Sigmoid colon (tissue), 7 donors: Measurements from ENCODE around the gene RHBG. TPM values are rescaled to one million over a fixed set of nuclear protein-coding genes. Genes with fewer than 3 reads are reported as not detected.

Source experiments
- DNase-seq: peaks from one replicate; pipeline ENCODE4 v3.0.0-alpha.2; 2019
- H3K27ac ChIP-seq, 4 donors: fragments of 200-600 bp; sonication (generic); one replicate each; pipeline ENCODE4 v1.5.1; 2016 to 2019; ENCODE audit warnings: mild to moderate bottlenecking in 1 of 4
- H3K27me3 ChIP-seq, 3 donors: fragments of 200-600 bp; sonication (generic); one replicate each; pipeline ENCODE4 v1.5.1; 2019; ENCODE audit warnings: mild to moderate bottlenecking in 1 of 3
- H3K36me3 ChIP-seq, 4 donors: fragments of 200-600 bp; sonication (generic); one replicate each; pipeline ENCODE4 v1.5.1; 2016 to 2019
- H3K4me1 ChIP-seq, 4 donors: fragments of 200-600 bp; sonication (generic); one replicate each; pipeline ENCODE4 v1.5.1; 2017 to 2019
- H3K4me3 ChIP-seq, 4 donors: fragments of 200-600 bp; sonication (generic); one replicate each; pipeline ENCODE4 v1.5.1; 2017 to 2019; ENCODE audit warnings: mild to moderate bottlenecking in 2 of 4, moderate library complexity in 1 of 4
- H3K9me3 ChIP-seq, 4 donors: fragments of 200-600 bp in 3 of 4; sonication (generic) in 3 of 4; one replicate each; pipeline versions ENCODE4 v1.5.1 to v1.6.1; 2013 to 2019
- CTCF ChIP-seq, 4 experiments: fragments of 450-650 bp in 3 of 4; fragments of 200-600 bp in 1 of 4; IDR thresholded peaks; one replicate each; pipeline ENCODE4 v1.5.1; 2016 to 2019; ENCODE audit warnings: antibody characterized with exemption in 4 of 4, mild to moderate bottlenecking in 3 of 4, moderate library complexity in 2 of 4
- EP300 ChIP-seq, 4 donors: sonication (generic); formaldehyde crosslinking; IDR thresholded peaks; one replicate each; pipeline ENCODE4 v1.6.1; 2017; ENCODE audit warnings: antibody characterized with exemption in 4 of 4
- POLR2A ChIP-seq, 2 donors: fragments of 450-650 bp; IDR thresholded peaks; one replicate each; pipeline ENCODE4 v1.6.1; 2016; ENCODE audit warnings: antibody characterized with exemption in 2 of 2, mild to moderate bottlenecking in 2 of 2, moderate library complexity in 2 of 2
- POLR2AphosphoS5 ChIP-seq, 4 donors: sonication (generic); formaldehyde crosslinking; IDR thresholded peaks; one replicate each; pipeline ENCODE4 v1.6.1; 2017; ENCODE audit warnings: antibody characterized with exemption in 4 of 4
- WGBS, 2 donors: extraction: QIAGEN DNeasy Blood & Tissue Kit; methylation state at CpG; one replicate each; pipeline ENCODE4 v1.1.7; 2013; 5-methylcytosine and 5-hydroxymethylcytosine counted together
- intact Hi-C: fragments of 100-400 bp; cut with DNase I; formaldehyde crosslinking; loops from one replicate; pipeline ENCODE4 v1.15.1; 2023
- polyA plus RNA-seq, 3 donors: library from polyadenylated mRNA; stranded (reverse); fragments of 200-250 nt; gene quantifications; one replicate each; pipeline ENCODE4 v1.2.3, GENCODE V29; 2013
- total RNA-seq, 4 donors: library from RNA; depleted of rRNA; stranded (reverse); fragments of >200 nt; gene quantifications; one replicate each; pipeline ENCODE4 v1.1.0, GENCODE V29; 2016
- donor health status: healthy with polysubstance abuse.
- donor health status: Bipolar disorder and iron deficiency.
- donor health status: healthy.

RHBG gene
- total and polyA plus RNA-seq, 7 donors, result not detected

GRCh38 chr1:156379420-156380165 is 10.6 kb downstream of the RHBG start:
- no peaks in the 10 kb centered on the region for H3K9me3 ChIP-seq
- TF ChIP-seq EP300 (IDR thresholded peaks at IDR 0.05) (no peak), POLR2AphosphoS5 (IDR thresholded peaks at IDR 0.05) (no peak), CTCF (IDR thresholded peaks at IDR 0.05) (no peak), POLR2A (IDR thresholded peaks at IDR 0.05) (no peak)
- no peaks in the 10 kb centered on the region for H3K27me3 ChIP-seq
- WGBS, 2 donors, result 14 to 48% methylated on average over 3 of the region's 3 CpGs
- H3K36me3 ChIP-seq, result no peaks in the 10 kb centered on the region
- intact Hi-C loops, result loop anchor here (10.0 kb wide), 1 partner anchor 155 kb away; no protein-coding TSS in a partner anchor
- no peak overlapping the region for H3K4me3 ChIP-seq
- no peaks in the 10 kb centered on the region for H3K4me1 ChIP-seq
- DNase-seq, result no peak
- H3K27ac ChIP-seq, result no peak overlapping the region

GRCh38 chr1:156382561-156382960 is 13.6 kb downstream of the RHBG start:
- no peak overlapping the region for H3K27ac ChIP-seq
- intact Hi-C loops, result loop anchor here (10.0 kb wide), 1 partner anchor 152 kb away; no protein-coding TSS in a partner anchor
- no peak for DNase-seq
- peaks cover 0 to 4% (median 4%) of the 10 kb centered on the region in 3 donors for H3K27me3 ChIP-seq
- TF ChIP-seq CTCF (IDR thresholded peaks at IDR 0.05) (no peak), POLR2AphosphoS5 (IDR thresholded peaks at IDR 0.05) (no peak), EP300 (IDR thresholded peaks at IDR 0.05) (no peak), POLR2A (IDR thresholded peaks at IDR 0.05) (no peak)
- no peak overlapping the region for H3K4me3 ChIP-seq
- no peaks in the 10 kb centered on the region for H3K36me3 ChIP-seq
- no peaks in the 10 kb centered on the region for H3K4me1 ChIP-seq
- WGBS, 2 donors, result 63 to 76% methylated on average over 7 of the region's 7 CpGs
- no peaks in the 10 kb centered on the region for H3K9me3 ChIP-seq

GRCh38 chr1:156383023-156383422 is 14.0 kb downstream of the RHBG start:
- Histone ChIP-seq H3K27ac (no peak overlapping the region), H3K9me3 (no peaks in the 10 kb centered on the region), H3K27me3 (peaks cover 2 to 9% (median 4%) of the 10 kb centered on the region in 3 donors), H3K4me1 (peaks cover 0 to 3% (median 1%) of the 10 kb centered on the region in 4 donors), H3K4me3 (no peak overlapping the region), H3K36me3 (no peaks in the 10 kb centered on the region)
- TF ChIP-seq POLR2A (IDR thresholded peaks at IDR 0.05) (no peak), EP300 (IDR thresholded peaks at IDR 0.05) (no peak), CTCF (IDR thresholded peaks at IDR 0.05) (peak; percentile 28 to 79 (median 59))
- intact Hi-C loops, result loop anchor here (10.0 kb wide), 1 partner anchor 152 kb away; no protein-coding TSS in a partner anchor
- WGBS, 2 donors, result 40 to 50% methylated on average over 9 of the region's 9 CpGs
- no peak for DNase-seq

GRCh38 chr1:156384007-156384406 is 15.0 kb downstream of the RHBG start:
- Histone ChIP-seq H3K9me3 (no peaks in the 10 kb centered on the region), H3K27me3 (peaks cover 11 to 19% (median 13%) of the 10 kb centered on the region in 3 donors), H3K4me3 (no peak overlapping the region), H3K4me1 (peaks cover 0 to 11% (median 8%) of the 10 kb centered on the region in 4 donors), H3K36me3 (no peaks in the 10 kb centered on the region), H3K27ac (no peak overlapping the region)
- intact Hi-C loops, result loop anchor here (10.0 kb wide), 1 partner anchor 151 kb away; no protein-coding TSS in a partner anchor
- TF ChIP-seq POLR2AphosphoS5 (IDR thresholded peaks at IDR 0.05) (no peak), EP300 (IDR thresholded peaks at IDR 0.05) (no peak), POLR2A (IDR thresholded peaks at IDR 0.05) (no peak), CTCF (IDR thresholded peaks at IDR 0.05) (no peak)
- 57 to 73% methylated on average over 3 of the region's 3 CpGs for WGBS, 2 donors
- no peak for DNase-seq
